ENCODE results near the gene SLC39A2. TPM values are rescaled to one million over a fixed set of nuclear protein-coding genes. Genes with fewer than 3 reads are reported as not detected.
"Not testable (repeated sequence)": the region's sequence is repeated elsewhere in the genome, so short reads cannot be mapped to it uniquely, and the experiment has no call there.

Gene SLC39A2
- total RNA-seq, 4 donors from 2014 or later: not detected

DNA sequence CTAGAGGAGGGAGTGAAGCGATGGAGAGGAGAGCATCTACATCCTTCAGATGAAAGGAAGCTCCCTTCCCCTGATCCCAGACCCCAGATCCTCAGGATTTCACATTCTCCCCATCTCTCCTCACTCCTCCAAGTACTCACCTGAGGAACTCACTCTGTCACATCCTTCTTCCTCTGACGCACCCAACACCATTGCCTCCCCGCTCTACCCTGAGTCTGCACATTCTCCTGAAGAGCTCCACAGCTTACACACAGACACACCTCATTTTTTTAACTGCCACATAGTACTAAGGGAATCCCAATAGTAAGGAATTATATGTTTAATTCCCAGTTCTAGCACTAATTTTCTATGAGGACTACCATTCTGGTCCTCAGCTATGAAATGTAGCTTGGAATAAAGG is 25.6 kb upstream of the SLC39A2 start:
- ATAC-seq (no peak), DNase-seq (no peak)
- intact Hi-C loops (cut with DNase I; ENCODE audit: low total_unique reads): loop anchor here (5.0 kb wide), 3 partner anchors 134 to 291 kb away; partner anchors contain the start of gene RNASE4
- H3K27me3 ChIP-seq: no peaks in the 10 kb centered on the region
- no peaks in the 10 kb centered on the region for H3K36me3 ChIP-seq
- H3K4me3 ChIP-seq: no peak overlapping the region
- H3K4me1 ChIP-seq: peaks cover 5 to 7% of the 10 kb centered on the region in 2 donors
- in situ Hi-C loops (cut with MboI; ENCODE audit: low sequenced_read_pairs in 4 of 4): loop anchor here in 2 of 4 donors (10.0 to 25.0 kb wide), 2 partner anchors 111 to 279 kb away; no protein-coding TSS in a partner anchor
- no peak for TF ChIP-seq POLR2A (IDR thresholded peaks at IDR 0.05)
- H3K9me3 ChIP-seq: no peaks in the 10 kb centered on the region
- no peak overlapping the region for H3K27ac ChIP-seq

DNA sequence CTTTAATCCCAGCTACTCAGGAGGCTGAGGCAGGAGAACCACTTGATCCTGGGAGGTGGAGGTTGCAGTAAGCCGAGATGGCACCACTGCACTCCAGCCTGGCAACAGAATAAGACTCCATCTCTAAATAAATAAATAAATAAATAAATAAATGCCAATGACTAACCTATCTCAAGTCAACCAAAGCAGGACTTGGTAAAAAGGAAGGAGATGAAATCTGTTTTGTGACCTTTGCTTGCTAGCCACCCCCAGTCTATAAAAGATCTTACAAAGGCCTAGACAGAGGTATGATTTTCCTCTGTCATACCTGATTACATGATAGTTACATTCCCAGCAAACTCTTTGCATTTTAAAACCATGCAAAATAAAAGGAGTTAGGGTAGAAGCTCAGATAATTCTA is 22.8 kb upstream of the SLC39A2 start:
- ATAC-seq (no peak), DNase-seq (no peak)
- Histone ChIP-seq H3K4me3 (no peak overlapping the region), H3K27me3 (no peaks in the 10 kb centered on the region), H3K27ac (no peak overlapping the region), H3K4me1 (no peaks in the 10 kb centered on the region), H3K36me3 (no peaks in the 10 kb centered on the region), H3K9me3 (no peaks in the 10 kb centered on the region)
- in situ Hi-C loops (cut with MboI; ENCODE audit: low sequenced_read_pairs in 4 of 4) (loop anchor here in 2 of 4 donors (10.0 to 25.0 kb wide), 2 partner anchors 281 to 639 kb away; partner anchors contain the start of genes CCNB1IP1 (in 2 of the 2) and PARP2 (in 2 of the 2)), intact Hi-C loops (cut with DNase I; ENCODE audit: low total_unique reads) (no loop called here)
- TF ChIP-seq, protein P1, sequence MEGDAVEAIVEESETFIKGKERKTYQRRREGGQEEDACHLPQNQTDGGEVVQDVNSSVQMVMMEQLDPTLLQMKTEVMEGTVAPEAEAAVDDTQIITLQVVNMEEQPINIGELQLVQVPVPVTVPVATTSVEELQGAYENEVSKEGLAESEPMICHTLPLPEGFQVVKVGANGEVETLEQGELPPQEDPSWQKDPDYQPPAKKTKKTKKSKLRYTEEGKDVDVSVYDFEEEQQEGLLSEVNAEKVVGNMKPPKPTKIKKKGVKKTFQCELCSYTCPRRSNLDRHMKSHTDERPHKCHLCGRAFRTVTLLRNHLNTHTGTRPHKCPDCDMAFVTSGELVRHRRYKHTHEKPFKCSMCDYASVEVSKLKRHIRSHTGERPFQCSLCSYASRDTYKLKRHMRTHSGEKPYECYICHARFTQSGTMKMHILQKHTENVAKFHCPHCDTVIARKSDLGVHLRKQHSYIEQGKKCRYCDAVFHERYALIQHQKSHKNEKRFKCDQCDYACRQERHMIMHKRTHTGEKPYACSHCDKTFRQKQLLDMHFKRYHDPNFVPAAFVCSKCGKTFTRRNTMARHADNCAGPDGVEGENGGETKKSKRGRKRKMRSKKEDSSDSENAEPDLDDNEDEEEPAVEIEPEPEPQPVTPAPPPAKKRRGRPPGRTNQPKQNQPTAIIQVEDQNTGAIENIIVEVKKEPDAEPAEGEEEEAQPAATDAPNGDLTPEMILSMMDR (IDR thresholded peaks at IDR 0.05 in 4 of 5, conservative IDR thresholded peaks at IDR 0.05 in 1 of 5): no peak

DNA sequence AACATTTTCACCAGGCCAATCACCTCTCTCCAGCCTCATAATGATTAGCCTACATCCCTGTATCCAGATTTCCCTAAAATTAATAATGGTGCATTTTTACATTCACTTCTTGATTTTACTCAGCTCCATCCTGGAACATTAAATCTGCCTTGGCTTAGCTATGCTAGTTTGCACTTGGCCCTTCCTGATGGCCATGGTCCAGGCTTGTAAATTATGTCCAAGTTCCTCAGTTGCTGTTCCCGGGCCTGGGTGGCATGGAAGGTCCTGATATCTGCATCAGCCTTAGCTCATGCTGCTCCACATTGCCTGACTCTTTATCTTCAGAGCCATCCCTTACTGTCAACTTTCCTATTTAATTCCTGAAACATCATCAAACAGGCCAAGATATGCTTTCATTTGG is 20.4 kb upstream of the SLC39A2 start:
- Histone ChIP-seq H3K4me1 (no peaks in the 10 kb centered on the region), H3K4me3 (no peak overlapping the region), H3K27me3 (no peaks in the 10 kb centered on the region), H3K27ac (no peak overlapping the region), H3K36me3 (no peaks in the 10 kb centered on the region), H3K9me3 (no peaks in the 10 kb centered on the region)
- no peak for DNase-seq
- no peak for ATAC-seq
- intact Hi-C loops (cut with DNase I; ENCODE audit: low total_unique reads) (no loop called here), in situ Hi-C loops (cut with MboI; ENCODE audit: low sequenced_read_pairs in 4 of 4) (loop anchor here in 2 of 4 donors (10.0 to 25.0 kb wide), 2 partner anchors 284 to 641 kb away; partner anchors contain the start of genes CCNB1IP1 (in 2 of the 2) and PARP2 (in 2 of the 2))
- TF ChIP-seq POLR2A (IDR thresholded peaks at IDR 0.05): no peak
- TF ChIP-seq, protein P1 (IDR thresholded peaks at IDR 0.05 in 4 of 5, conservative IDR thresholded peaks at IDR 0.05 in 1 of 5): no peak

DNA sequence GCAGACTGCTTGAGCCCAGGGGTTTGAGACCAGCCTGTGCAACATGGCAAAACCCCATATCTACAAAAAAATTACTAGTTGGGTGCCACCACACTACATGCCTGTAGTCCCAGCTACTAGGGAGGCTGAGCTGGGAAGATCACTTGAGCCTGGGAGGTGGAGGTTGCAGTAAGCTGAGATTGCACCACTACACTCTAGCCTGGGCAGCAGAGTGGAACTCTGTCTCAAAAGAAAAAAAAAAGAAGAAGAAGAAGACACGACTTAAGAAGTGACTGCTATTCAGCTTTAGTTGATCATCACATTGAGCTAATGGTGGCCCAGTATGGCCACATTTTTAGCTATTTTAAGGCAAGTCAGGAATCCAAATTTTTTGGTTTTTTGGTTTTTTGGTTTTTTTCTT is 18.2 kb upstream of the SLC39A2 start:
- Histone ChIP-seq H3K4me1 (no peaks in the 10 kb centered on the region), H3K4me3 (no peak overlapping the region), H3K9me3 (no peaks in the 10 kb centered on the region), H3K27me3 (no peaks in the 10 kb centered on the region), H3K27ac (no peak overlapping the region), H3K36me3 (no peaks in the 10 kb centered on the region)
- DNase-seq (no peak), ATAC-seq (no peak)
- intact Hi-C loops (cut with DNase I; ENCODE audit: low total_unique reads): loop anchor here (10.0 kb wide), 1 partner anchor 646 kb away; the partner anchor contains the start of gene CCNB1IP1
- in situ Hi-C loops (cut with MboI; ENCODE audit: low sequenced_read_pairs in 4 of 4): loop anchor here in 2 of 4 donors (25.0 kb wide), 1 partner anchor 644 kb away; the partner anchor contains the start of genes CCNB1IP1 (in 2 of the 2) and PARP2 (in 2 of the 2)
- TF ChIP-seq, protein P1 (IDR thresholded peaks at IDR 0.05 in 4 of 5, conservative IDR thresholded peaks at IDR 0.05 in 1 of 5): no peak
- TF ChIP-seq POLR2A (IDR thresholded peaks at IDR 0.05): no peak

DNA sequence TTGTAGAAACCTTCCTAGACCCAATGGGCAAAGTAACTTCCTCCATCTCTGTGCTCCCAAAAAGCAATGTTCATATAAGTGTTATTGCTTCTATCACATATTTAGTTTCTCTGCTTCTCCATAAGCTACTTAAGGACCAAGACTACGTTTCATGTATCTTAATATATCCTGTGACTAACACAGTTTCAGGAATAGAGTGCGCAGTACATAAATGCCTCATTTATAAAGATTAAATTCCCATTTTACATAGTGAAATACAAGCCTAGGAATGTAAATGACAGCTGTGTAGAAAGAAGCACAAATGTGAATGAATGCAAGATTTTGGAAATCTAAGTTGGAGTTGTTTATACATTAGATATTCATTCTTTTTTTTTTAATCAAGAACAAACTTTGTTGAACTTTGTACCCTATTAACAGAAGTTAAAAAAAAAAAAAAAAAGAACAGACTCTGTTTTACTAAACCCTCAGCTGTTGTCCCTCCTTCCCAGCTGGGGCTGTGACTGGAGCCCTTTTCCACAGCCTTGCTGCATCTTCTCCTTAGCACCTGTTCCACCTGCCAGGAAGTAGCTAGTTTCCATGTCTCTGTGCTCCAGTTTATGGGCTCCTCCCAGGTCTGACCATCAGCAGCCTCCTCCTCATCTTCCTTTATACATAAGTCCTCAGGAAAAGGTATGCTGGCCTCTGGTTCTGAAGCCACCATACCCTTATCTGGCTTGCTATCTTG is 16.3 kb upstream of the SLC39A2 start:
- TF ChIP-seq, protein P1 (IDR thresholded peaks at IDR 0.05 in 4 of 5, conservative IDR thresholded peaks at IDR 0.05 in 1 of 5): no peak
- TF ChIP-seq POLR2A (IDR thresholded peaks at IDR 0.05): no peak
- Histone ChIP-seq H3K27me3 (no peaks in the 10 kb centered on the region), H3K4me1 (no peaks in the 10 kb centered on the region), H3K27ac (no peak overlapping the region), H3K36me3 (no peaks in the 10 kb centered on the region), H3K4me3 (no peak overlapping the region), H3K9me3 (no peaks in the 10 kb centered on the region)
- ATAC-seq (no peak), DNase-seq (no peak)
- intact Hi-C loops (cut with DNase I; ENCODE audit: low total_unique reads): loop anchor here (10.0 kb wide), 1 partner anchor 648 kb away; the partner anchor contains the start of gene CCNB1IP1
- in situ Hi-C loops (cut with MboI; ENCODE audit: low sequenced_read_pairs in 4 of 4): loop anchor here in 2 of 4 donors (25.0 kb wide), 1 partner anchor 646 kb away; the partner anchor contains the start of genes CCNB1IP1 (in 2 of the 2) and PARP2 (in 2 of the 2)

DNA sequence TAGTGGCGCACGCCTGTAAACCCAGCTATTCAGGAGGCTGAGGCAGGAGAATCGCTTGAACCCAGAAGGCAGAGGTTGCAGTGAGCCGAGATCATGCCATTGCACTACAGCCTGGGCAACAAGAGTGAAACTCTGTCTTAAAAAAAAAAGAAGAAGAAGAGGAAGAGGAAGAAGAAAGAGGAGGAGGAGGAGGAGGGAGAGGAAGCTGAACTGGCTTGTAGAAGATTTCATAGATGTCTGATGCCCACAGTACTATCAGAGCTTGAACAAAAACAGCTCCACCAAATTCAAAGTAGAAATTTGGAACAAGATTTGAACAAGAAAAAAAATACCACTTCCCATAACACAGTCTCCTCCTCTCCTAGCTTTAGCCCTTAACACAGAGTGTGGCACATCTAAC is 13.4 kb upstream of the SLC39A2 start:
- intact Hi-C loops (cut with DNase I; ENCODE audit: low total_unique reads) (loop anchor here (10.0 kb wide), 1 partner anchor 651 kb away; the partner anchor contains the start of gene CCNB1IP1), in situ Hi-C loops (cut with MboI; ENCODE audit: low sequenced_read_pairs in 4 of 4) (loop anchor here in 2 of 4 donors (25.0 kb wide), 1 partner anchor 648 kb away; the partner anchor contains the start of genes CCNB1IP1 (in 2 of the 2) and PARP2 (in 2 of the 2))
- H3K27ac ChIP-seq: not testable (repeated sequence)

More for the DNA sequence above, 13.4 kb upstream of the SLC39A2 start:
- H3K9me3 ChIP-seq, H3K4me1 ChIP-seq, ATAC-seq, H3K27me3 ChIP-seq, DNase-seq, H3K4me3 ChIP-seq, H3K36me3 ChIP-seq: not testable (repeated sequence)
